ENCODE data around the gene SEC14L2. TPM values are rescaled to one million over a fixed set of nuclear protein-coding genes. Genes with fewer than 3 reads are reported as not detected.
A peak's percentile ranks its signal among the peaks of the same experiment; 100 is the strongest.

Gene SEC14L2
- total and polyA plus RNA-seq, 2 of the 8 experiments (the other 6 are each of a cell fraction or from before 2014, with no cell fraction given): 2.8 to 3.2 TPM

DNA sequence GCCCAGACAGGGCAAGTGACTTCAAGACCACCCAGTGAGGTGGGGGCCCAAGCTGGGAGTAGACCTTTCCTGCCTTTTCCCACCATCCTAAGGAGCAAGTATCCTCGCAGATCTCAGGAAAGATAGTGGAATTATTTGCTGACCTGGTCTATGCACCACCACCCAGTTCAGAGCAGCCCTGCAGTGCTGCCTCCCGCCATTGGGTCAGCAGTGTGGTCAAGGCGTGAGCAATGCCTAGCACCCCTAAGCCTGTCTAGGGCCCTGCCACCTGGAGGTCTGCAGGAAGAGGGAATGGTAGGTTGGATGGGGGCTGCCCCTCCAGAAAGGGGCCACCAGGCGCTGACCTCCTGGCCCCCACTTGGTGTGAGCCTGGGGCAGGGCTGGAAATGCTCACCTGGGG, 35.3 kb downstream of the SEC14L2 start:
- Histone ChIP-seq H3K9me3 (ENCODE audit: insufficient read depth in 2 of 2, low read depth in 1 of 2, low read length in 1 of 2) (no peaks in the 10 kb centered on the region), H3K4me2 (ENCODE audit: insufficient read depth in 1 of 2, low read depth in 2 of 2, low read length in 2 of 2) (no peak overlapping the region), H3K27me3 (replicated peaks in 1 of 4; ENCODE audit: control insufficient read depth in 3 of 4, extremely low read depth in 1 of 4, insufficient read depth in 3 of 4, low read length in 3 of 4) (no peaks in the 10 kb centered on the region), H3K23ac (ENCODE audit: insufficient read length) (no peak overlapping the region), H4K5ac (ENCODE audit: insufficient read length, low read depth, low read length) (no peak overlapping the region), H3K36me3 (ENCODE audit: control insufficient read depth in 2 of 4, insufficient read depth in 4 of 4, low read length in 3 of 4) (peaks cover 2 to 10% (median 7%) of the 10 kb centered on the region in 4 experiments; a peak in 6 of 8 replicates), H3K4ac (replicated peaks; ENCODE audit: insufficient read length, low read depth, low read length) (no peak overlapping the region), H3K79me1 (ENCODE audit: low read depth, low read length) (no peaks in the 10 kb centered on the region; the same call in 1 of the 2 replicates), H2AK5ac (ENCODE audit: low read depth, low read length) (no peak overlapping the region), H3K9ac (replicated peaks in 1 of 4; ENCODE audit: extremely low read depth in 1 of 4, low read depth in 3 of 4, low read length in 3 of 4) (no peak overlapping the region), H3K56ac (replicated peaks; ENCODE audit: insufficient read length, low read depth, low read length) (no peak overlapping the region), H3K4me3 (ENCODE audit: extremely low read depth in 1 of 4, insufficient read depth in 2 of 4, low read depth in 3 of 4, low read length in 4 of 4) (no peak overlapping the region), H4K8ac (ENCODE audit: extremely low read depth, insufficient read depth, low read length) (no peak overlapping the region; the same call in 1 of the 2 replicates), H4K20me1 (replicated peaks in 1 of 2; ENCODE audit: control insufficient read depth in 1 of 2, insufficient read depth in 2 of 2, low read length in 2 of 2) (peaks cover 0 to 18% of the 10 kb centered on the region in 2 experiments), H2BK120ac (replicated peaks; ENCODE audit: low read depth, low read length) (no peak overlapping the region), H3K14ac (ENCODE audit: insufficient read length) (no peak overlapping the region), H4K91ac (replicated peaks; ENCODE audit: insufficient read length, low read length) (no peak overlapping the region), H3K18ac (ENCODE audit: extremely low read depth, low read length) (no peak overlapping the region), H3K27ac (ENCODE audit: low read depth, low read length) (no peak overlapping the region), H3K4me1 (replicated peaks in 1 of 4; ENCODE audit: control insufficient read depth in 3 of 4, insufficient read depth in 4 of 4, low read length in 3 of 4) (peaks cover 0 to 10% (median 3%) of the 10 kb centered on the region in 4 experiments; a peak in 4 of 7 replicates), H2BK12ac (ENCODE audit: low read depth, low read length) (0 out of 2 replicates have a peak overlapping the region, but pooled peaks have one; percentile 9), H2BK15ac (ENCODE audit: low read length) (no peak overlapping the region), H2BK5ac (ENCODE audit: low read depth, low read length) (no peak overlapping the region), H2AFZ (ENCODE audit: low read length) (no peak overlapping the region), H3K23me2 (ENCODE audit: low read depth, low read length) (no peaks in the 10 kb centered on the region; the same call in 1 of the 2 replicates), H3K79me2 (ENCODE audit: control insufficient read depth in 1 of 2, insufficient read depth in 2 of 2, low read length in 2 of 2) (0 out of 4 replicates have a peak, but pooled peaks cover 0 to 2% of the 10 kb centered on the region in 2 experiments), H2BK20ac (ENCODE audit: low read length) (0 out of 2 replicates have a peak overlapping the region, but pooled peaks have one; percentile 48)
- FAIRE-seq (no peak), DNase-seq (ENCODE audit: low read depth in 1 of 2, low spot score in 2 of 2) (no peak)
- ChIA-PET CTCF (ENCODE audit: partially characterized antibody) (interaction anchor here (0.7 to 12.0 kb wide), 6 partner anchors 8 to 75 kb away, joined by 3 to 164 read pairs (median 5); partner anchors contain the start of genes CCDC157, RNF215, SEC14L2 and SF3A1), POLR2A (ENCODE audit: partially characterized antibody) (interaction anchor here (1.9 kb wide), 1 partner anchor 9 kb away, joined by 6 read pairs; no protein-coding TSS in a partner anchor)
- WGBS, 2 experiments (ENCODE audit: extremely low coverage in 1 of 2, insufficient coverage in 1 of 2, insufficient read length in 1 of 2, insufficient replicate concordance in 2 of 2, low coverage in 1 of 2, low lambda C conversion rate in 2 of 2, missing lambda C conversion rate in 1 of 2): 74% methylated on average over 4 of the region's 4 CpGs; no CpG with 5 or more reads in 1 of the 2 experiments
- TF ChIP-seq SIN3A (conservative IDR thresholded peaks at IDR 0.05 in 1 of 2, IDR thresholded peaks at IDR 0.05 in 1 of 2; ENCODE audit: low read depth in 1 of 2, low read length in 2 of 2): no peak
- no peak for TF ChIP-seq GTF2F1 (IDR thresholded peaks at IDR 0.05; ENCODE audit: borderline replicate concordance, low read depth, low read length)
- no peak for TF ChIP-seq JUND (IDR thresholded peaks at IDR 0.05; ENCODE audit: low read length)
- no peak for TF ChIP-seq RNF2 (IDR thresholded peaks at IDR 0.05; ENCODE audit: borderline replicate concordance, low read depth, low read length, missing control alignments, poor library complexity, severe bottlenecking)
- TF ChIP-seq CREB1 (IDR thresholded peaks at IDR 0.05): no peak
- no peak for TF ChIP-seq EGR1 (IDR thresholded peaks at IDR 0.05; ENCODE audit: borderline replicate concordance, low read depth, low read length)
- no peak for TF ChIP-seq RFX5 (IDR thresholded peaks at IDR 0.05; ENCODE audit: borderline replicate concordance, low read depth, low read length)
- no peak for TF ChIP-seq ASH2L (IDR thresholded peaks at IDR 0.05; ENCODE audit: low read length)
- no peak for TF ChIP-seq SAP30 (IDR thresholded peaks at IDR 0.05; ENCODE audit: insufficient read depth, insufficient replicate concordance, low read length)
